Endothelial cell of umbilical vein (primary cell): Measurements from ENCODE around the gene MOB1B.

Experiments
- EZH2 ChIP-seq: IDR thresholded peaks from 2 replicates; pipeline ENCODE4 v1.6.1; 2012; ENCODE audit warnings: borderline replicate concordance, low read depth, mild to moderate bottlenecking, moderate library complexity, low read length, inconsistent platforms; ENCODE audit not compliant: severe bottlenecking
- FOS ChIP-seq: IDR thresholded peaks from 2 replicates; pipeline ENCODE4 v1.6.1; 2011; ENCODE audit warnings: mild to moderate bottlenecking, low read length, moderate library complexity, borderline replicate concordance; ENCODE audit not compliant: insufficient read depth
- JUN ChIP-seq: IDR thresholded peaks from 2 replicates; pipeline ENCODE4 v1.6.1; 2011; ENCODE audit warnings: borderline replicate concordance, low read depth; ENCODE audit not compliant: insufficient read length, insufficient read depth
- MYC ChIP-seq: IDR thresholded peaks from one replicate; pipeline ENCODE4 v1.6.1; 2011; ENCODE audit warnings: mild to moderate bottlenecking, low read depth, low read length
- POLR2A ChIP-seq: IDR thresholded peaks from 2 replicates; pipeline ENCODE4 v1.6.1; 2012; ENCODE audit warnings: low read depth, mild to moderate bottlenecking, control low read depth, low read length
- POLR2AphosphoS5 ChIP-seq: IDR thresholded peaks from 2 replicates; pipeline ENCODE4 v1.6.1; 2012; ENCODE audit warnings: low read depth, mild to moderate bottlenecking, control low read depth, low read length, moderate library complexity; ENCODE audit not compliant: insufficient read depth
- TF ChIP-seq, protein P1 (sequence below), 2 donors: IDR thresholded peaks; 1 replicate in 1 of 2; 2 replicates in 1 of 2; pipeline ENCODE4 v1.5.1; 2011; ENCODE audit warnings: low read length in 2 of 2, mild to moderate bottlenecking in 2 of 2, moderate library complexity in 2 of 2, control low read depth in 1 of 2, inconsistent platforms in 1 of 2, low read depth in 1 of 2; ENCODE audit not compliant: insufficient read depth in 1 of 2; ENCODE audit errors: extremely low read depth in 1 of 2
- TF ChIP-seq, protein P2 (sequence below): IDR thresholded peaks from 2 replicates; pipeline ENCODE4 v1.6.1; 2011; ENCODE audit not compliant: insufficient read depth, insufficient read length

DNA sequence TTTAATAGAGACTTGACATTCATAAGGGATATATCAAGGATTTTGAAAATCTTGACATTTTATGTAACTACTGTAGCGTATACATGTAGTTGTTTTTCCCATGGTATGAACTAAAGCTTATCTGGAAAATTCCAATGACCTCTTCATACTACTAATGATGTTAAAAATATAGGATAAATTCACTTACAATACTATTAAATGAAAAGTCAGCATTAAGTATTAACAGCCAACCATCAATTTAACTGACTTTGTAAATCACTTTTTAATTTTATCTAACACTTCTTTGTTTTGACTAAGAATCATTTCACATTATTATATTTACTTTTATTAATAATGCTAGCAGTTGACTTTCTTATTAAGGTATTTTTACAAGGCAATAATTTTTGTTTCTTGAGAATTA lies 125.4 kb downstream of the MOB1B start:
- TF ChIP-seq, protein P1, sequence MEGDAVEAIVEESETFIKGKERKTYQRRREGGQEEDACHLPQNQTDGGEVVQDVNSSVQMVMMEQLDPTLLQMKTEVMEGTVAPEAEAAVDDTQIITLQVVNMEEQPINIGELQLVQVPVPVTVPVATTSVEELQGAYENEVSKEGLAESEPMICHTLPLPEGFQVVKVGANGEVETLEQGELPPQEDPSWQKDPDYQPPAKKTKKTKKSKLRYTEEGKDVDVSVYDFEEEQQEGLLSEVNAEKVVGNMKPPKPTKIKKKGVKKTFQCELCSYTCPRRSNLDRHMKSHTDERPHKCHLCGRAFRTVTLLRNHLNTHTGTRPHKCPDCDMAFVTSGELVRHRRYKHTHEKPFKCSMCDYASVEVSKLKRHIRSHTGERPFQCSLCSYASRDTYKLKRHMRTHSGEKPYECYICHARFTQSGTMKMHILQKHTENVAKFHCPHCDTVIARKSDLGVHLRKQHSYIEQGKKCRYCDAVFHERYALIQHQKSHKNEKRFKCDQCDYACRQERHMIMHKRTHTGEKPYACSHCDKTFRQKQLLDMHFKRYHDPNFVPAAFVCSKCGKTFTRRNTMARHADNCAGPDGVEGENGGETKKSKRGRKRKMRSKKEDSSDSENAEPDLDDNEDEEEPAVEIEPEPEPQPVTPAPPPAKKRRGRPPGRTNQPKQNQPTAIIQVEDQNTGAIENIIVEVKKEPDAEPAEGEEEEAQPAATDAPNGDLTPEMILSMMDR (IDR thresholded peaks at IDR 0.05; ENCODE audit: extremely low read depth in 1 of 2, insufficient read depth in 1 of 2, low read depth in 1 of 2, low read length in 2 of 2), result no peak
- no peak for TF ChIP-seq POLR2AphosphoS5
- TF ChIP-seq FOS, result no peak
- TF ChIP-seq POLR2A, result no peak
- TF ChIP-seq, protein P2, sequence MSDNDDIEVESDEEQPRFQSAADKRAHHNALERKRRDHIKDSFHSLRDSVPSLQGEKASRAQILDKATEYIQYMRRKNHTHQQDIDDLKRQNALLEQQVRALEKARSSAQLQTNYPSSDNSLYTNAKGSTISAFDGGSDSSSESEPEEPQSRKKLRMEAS, result no peak
- TF ChIP-seq MYC, result no peak
- TF ChIP-seq EZH2, result no peak
- no peak for TF ChIP-seq JUN
